IPS-11a (cell line): Measurements from ENCODE around the gene GNB5.
A peak's percentile ranks its signal among the peaks of the same experiment; 100 is the strongest.

Source experiments
- H3K4me3 ChIP-seq: one replicate; pipeline ENCODE4 v1.5.1; 2013; ENCODE audit warnings: low read depth, low read length, control low read depth

The GNB5 gene

DNA sequence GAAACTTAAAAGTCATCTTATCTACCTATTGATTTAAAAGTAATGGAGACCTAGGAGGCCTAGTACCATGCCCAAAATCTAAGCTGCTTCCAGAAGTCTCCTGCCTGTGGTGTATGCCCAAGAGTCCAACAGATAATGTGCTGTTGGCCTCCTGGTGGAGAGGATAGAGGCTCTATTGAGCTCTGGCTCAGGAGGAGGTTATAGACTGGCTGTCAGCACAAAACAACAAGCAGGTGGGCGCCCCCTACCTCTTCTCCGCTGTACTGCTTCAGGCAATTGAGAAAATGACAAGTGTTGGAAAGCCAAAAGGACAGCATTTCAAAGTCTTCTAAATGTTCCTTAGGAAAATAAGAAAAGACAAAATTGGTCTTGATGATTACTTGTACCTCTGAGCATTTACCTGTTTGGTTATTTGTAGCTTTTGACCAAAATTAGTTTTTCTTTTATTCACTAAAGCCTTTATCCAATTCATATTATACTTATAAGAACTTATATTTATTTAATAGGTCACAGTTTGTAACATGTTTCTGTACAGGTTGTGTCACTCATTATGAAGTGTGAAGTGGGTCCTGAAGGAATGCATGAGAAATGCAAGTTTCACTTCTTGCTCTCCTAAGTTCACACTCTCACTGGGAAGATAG lies 17.2 kb upstream of the GNB5 start:
- no peak overlapping the region for H3K4me3 ChIP-seq

DNA sequence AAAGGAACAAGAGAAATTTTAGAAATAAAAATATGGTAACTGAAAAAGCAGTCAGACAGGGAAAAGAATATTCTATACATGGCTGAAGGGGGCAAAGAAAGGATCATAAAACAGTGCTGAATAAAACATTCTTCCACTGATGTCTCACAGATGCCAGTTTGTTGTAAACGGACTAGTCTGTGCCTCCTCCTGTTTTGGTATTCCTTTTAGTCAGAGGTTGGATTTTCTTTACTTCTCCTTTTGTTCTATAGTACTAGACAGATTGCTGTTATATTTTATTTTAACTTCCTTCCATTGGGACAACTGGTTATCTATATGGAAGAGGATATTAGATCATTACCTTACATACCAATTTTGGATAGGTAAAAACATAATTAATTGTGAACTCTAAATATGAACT lies 16.0 kb upstream of the GNB5 start:
- no peak overlapping the region for H3K4me3 ChIP-seq

DNA sequence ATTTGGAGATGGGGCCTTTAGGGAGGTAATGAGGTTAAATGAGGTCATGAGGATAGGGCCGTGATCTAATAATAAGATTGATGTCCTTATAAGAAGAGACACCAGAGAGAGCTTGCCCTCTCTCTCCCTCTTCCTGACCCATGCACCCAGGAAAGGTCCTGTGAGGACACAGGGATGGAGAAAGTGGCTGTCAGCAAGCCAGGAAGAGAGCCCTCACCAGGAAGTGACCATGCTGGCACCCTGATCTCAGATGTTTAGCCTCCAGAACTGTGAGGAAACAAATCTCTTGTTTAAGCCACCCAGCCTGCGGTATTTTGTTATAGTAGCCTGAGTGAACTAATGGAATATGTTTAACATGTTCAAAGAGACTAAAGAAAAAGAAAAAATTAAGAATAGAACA lies 15.3 kb upstream of the GNB5 start:
- H3K4me3 ChIP-seq: no peak overlapping the region

GRCh38 chr15:52204657-52205056 lies 13.5 kb upstream of the GNB5 start:
- H3K4me3 ChIP-seq: no peak overlapping the region

- no peak overlapping the region for H3K4me3 ChIP-seq
Observed at GRCh38 chr15:52200831-52201365, 9.7 kb upstream of the GNB5 start.

DNA sequence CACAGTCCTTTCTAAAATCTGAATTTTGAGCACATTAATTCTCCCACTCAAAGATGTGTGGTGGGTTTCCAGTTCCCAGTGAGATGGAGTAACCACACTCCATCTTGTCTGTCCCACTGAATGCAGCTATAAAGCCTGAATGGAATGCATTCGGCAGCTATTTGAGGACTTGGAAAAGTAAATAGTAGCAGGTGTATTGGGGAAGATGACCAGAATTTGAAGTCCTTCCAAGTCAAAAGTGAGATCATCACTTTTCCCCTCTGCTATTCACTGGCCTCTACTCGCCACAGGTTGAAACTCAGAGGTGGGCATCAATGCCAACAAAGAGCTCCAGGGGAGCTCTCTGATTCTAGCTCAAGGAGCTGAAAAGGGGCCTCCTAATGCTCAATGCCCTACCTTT lies 8.1 kb upstream of the GNB5 start:
- H3K4me3 ChIP-seq: no peak overlapping the region

DNA sequence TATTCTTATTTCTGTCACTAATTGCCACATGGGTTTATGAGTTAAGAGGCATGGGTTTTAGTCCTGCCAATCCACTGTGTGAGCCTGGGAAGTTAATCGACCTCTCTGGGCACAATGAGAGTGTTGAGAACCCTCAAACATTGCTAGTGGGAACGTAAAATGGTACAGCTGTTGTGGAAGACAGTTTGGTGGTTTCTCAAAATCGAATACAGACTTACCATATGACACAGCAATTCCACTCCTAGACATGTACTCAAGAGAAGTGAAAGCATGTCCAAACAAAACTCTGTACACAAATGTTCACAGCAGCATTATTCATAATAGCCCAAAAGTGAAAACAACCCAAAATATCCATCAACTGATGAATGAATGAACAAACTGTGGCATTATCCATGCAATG lies 5.7 kb upstream of the GNB5 start:
- H3K4me3 ChIP-seq: no peak overlapping the region

DNA sequence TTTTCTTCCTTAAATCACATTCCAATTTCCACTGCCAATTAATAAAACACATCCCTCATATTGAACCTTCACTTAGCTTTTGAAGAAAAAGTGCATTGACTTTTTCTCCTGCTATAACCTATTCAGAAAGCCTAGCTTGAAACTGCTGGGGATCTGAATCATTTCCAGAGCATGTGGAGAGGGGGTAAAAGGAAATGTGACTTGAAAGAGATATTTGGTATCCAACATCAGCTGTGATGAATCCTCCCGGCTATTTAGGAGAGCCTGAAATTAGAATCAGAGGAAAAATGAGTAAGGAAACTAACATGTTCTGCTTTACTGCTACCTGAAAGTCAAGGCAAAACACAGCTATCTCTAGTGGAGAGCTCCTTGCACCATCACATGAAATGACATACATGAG lies 2.6 kb upstream of the GNB5 start:
- no peak overlapping the region for H3K4me3 ChIP-seq

GRCh38 chr15:52193321-52193720 lies 2.1 kb upstream of the GNB5 start:
- no peak overlapping the region for H3K4me3 ChIP-seq

DNA sequence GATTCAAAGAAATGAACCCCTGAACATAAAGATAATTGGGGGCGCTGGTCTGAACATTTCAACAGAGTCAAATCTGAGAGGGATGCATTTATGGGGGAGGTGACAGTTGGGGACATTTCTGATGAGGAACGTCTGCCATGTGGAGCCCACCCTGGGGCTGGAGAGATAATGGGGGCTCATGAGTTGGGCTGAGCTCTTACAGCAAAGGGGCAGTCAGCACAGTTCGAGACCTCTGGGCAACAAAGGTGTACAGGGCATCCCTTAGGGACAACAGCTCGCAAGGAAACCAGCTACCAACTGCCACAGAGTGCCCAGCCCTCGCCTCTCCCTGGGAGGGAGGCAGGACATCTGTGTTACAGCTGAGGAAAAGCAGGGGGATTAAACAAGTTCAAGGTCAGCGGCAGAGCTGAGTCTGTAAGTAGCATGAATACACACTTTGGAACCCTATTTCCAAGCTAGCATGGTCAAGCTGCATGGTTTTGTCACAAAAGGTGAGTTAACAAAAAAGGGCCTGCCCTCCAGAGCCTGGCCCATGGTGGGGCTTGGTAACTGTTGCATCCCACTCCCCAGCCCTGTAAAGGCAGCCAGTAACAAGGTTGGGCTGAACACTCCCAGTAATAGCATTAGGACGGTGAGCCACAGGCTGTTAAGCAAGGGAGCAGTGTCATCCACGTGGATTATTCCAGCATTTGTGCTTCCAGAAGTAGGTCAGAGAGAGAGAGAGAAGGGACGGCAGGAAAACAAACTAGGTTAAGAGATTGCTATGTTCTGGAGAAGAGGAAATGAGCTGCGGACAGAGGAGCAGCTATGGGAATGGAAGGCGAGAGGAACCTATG lies 4.3 kb downstream of the GNB5 start:
- no peak overlapping the region for H3K4me3 ChIP-seq

DNA sequence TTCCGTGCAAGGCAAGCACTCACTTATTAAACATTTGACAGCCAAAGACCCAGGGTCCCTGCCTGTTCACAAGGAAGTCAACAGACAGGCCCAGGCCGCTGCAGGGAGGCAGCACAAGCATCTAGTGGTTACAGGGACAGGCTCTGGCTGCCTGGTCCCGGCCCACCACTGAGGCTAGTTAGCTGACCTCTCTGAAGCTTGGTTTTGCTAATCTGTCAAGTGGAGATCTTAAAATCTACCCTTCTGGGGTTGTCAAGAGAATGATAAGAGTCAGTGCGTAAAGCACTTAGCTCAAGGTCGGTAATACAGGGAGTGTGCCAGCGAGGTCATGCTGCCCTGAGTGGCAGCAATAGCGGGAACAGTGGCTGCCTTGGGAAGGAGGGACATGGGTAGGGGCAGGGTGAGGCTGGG lies 6.0 kb downstream of the GNB5 start:
- H3K4me3 ChIP-seq: no peak overlapping the region

- H3K4me3 ChIP-seq: no peak overlapping the region
Observed at GRCh38 chr15:52184721-52185120, 6.5 kb downstream of the GNB5 start.

GRCh38 chr15:52183562-52184173 lies 7.5 kb downstream of the GNB5 start:
- no peak overlapping the region for H3K4me3 ChIP-seq

- H3K4me3 ChIP-seq: no peak overlapping the region
Observed at GRCh38 chr15:52181938-52182780, 9.0 kb downstream of the GNB5 start.

GRCh38 chr15:52180851-52181450 lies 10.2 kb downstream of the GNB5 start:
- H3K4me3 ChIP-seq: no peak overlapping the region

- peak overlapping the region; percentile 84 for H3K4me3 ChIP-seq
Observed at GRCh38 chr15:52180196-52180835, 10.9 kb downstream of the GNB5 start.

DNA sequence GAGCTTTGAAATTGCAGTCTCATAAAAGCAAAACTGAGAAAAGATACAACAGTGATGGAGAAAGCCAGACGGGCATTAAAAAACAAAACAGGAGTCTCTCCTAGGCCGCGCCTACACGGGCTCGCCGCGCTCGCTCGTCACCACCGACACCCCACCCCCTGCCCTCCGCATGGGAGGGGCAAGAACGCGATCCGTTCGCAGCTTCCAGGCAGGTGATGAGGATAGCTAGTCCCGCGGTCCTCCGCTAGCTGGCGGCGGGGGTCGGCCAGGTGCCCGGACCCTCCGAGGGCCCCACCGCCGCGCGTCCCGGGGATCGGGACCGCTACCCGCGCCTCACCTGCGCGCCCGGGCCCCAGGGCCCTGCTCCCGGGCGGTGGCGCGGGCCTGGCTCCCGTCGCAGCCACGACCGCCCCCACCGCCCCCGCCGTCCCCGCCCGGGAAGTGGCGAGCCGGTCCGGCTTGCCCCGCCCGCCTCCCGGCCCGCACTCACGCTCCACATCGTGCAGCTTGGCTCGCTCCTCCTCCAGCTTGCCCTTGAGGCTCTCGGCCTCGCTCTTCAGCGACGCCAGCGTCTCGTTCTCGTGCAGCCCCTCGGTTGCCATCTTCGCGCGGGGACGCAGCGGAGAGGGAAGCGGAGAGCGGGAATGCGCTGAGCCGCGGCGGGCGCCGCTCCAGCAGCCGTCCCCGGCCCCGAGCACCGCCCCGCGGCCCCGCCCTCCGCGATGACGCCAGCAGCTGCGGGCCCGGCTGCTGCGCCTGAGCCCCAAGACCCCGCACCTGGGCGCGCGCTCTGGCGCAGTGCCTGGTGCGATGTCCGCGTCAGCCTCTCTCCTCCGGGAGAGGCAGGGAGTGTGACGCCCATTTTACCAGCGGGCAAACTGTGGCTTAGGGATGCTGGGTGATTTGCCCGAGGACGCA lies 11.7 kb downstream of the GNB5 start:
- peak overlapping the region; percentile 84 for H3K4me3 ChIP-seq

- H3K4me3 ChIP-seq: peak overlapping the region; percentile 84
Observed at GRCh38 chr15:52178765-52179164, 12.4 kb downstream of the GNB5 start.

DNA sequence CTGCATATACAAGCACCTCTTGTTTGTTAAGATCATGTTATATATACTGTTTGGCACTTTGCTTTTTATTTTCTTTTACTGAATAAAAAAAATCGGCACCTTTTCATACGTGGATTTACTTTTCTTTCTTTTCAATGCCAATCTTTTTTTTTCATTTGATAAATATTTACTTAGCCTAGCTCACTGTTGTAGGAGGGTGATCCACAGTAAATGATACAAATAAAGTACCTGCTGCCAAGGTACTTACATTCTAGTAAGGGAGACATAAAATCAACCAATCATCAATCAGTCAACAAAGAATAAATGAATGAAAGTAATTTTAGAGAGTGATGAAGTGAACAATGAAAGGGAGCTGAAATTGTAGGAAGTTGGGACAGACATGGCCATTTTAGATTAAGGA lies 18.3 kb downstream of the GNB5 start:
- H3K4me3 ChIP-seq: no peak overlapping the region
